ENCODE measurements around the gene SLC10A3. TPM values are rescaled to one million over a fixed set of nuclear protein-coding genes. Genes with fewer than 3 reads are reported as not detected.

The SLC10A3 gene
- total RNA-seq, 1 experiment from 2014 or later, result 24.0 TPM

GRCh38 chrX:154486396-154487207 is 3.8 kb downstream of the SLC10A3 start, which contains the start of gene UBL4A:
TSS of gene UBL4A (minus strand) at chrX:154486615. CDS start at chrX:154486584, 31 bp downstream.
- no peak for DNase-seq (ENCODE audit: low spot score)
- in situ Hi-C loops (cut with HindIII; ENCODE audit: low sequenced_read_pairs), result no loop called here

- in situ Hi-C loops (cut with HindIII; ENCODE audit: low sequenced_read_pairs), result no loop called here
- no peak for DNase-seq (ENCODE audit: low spot score)
These were observed 4.4 kb downstream of the SLC10A3 start for GRCh38 chrX:154486052-154486395.

GRCh38 chrX:154485150-154486051 is 5.0 kb downstream of the SLC10A3 start:
- in situ Hi-C loops (cut with HindIII; ENCODE audit: low sequenced_read_pairs), result no loop called here
- DNase-seq (ENCODE audit: low spot score), result no peak

- no peak for DNase-seq (ENCODE audit: low spot score)
These were observed 5.9 kb downstream of the SLC10A3 start for GRCh38 chrX:154484255-154485149.

GRCh38 chrX:154483325-154483724 is 7.1 kb downstream of the SLC10A3 start:
- no peak for DNase-seq (ENCODE audit: low spot score)

More at GRCh38 chrX:154484255-154485149, 5.9 kb downstream of the SLC10A3 start:
- in situ Hi-C loops (cut with HindIII; ENCODE audit: low sequenced_read_pairs), result no loop called here

GRCh38 chrX:154482786-154483185 is 7.6 kb downstream of the SLC10A3 start:
- DNase-seq (ENCODE audit: low spot score), result no peak
- in situ Hi-C loops (cut with HindIII; ENCODE audit: low sequenced_read_pairs), result no loop called here

More at GRCh38 chrX:154483325-154483724, 7.1 kb downstream of the SLC10A3 start:
- in situ Hi-C loops (cut with HindIII; ENCODE audit: low sequenced_read_pairs), result no loop called here

- no peak for DNase-seq (ENCODE audit: low spot score)
- in situ Hi-C loops (cut with HindIII; ENCODE audit: low sequenced_read_pairs), result no loop called here
These were observed 8.4 kb downstream of the SLC10A3 start for GRCh38 chrX:154481911-154482601.

GRCh38 chrX:154481195-154481594 is 9.2 kb downstream of the SLC10A3 start:
- DNase-seq (ENCODE audit: low spot score), result no peak
- in situ Hi-C loops (cut with HindIII; ENCODE audit: low sequenced_read_pairs), result no loop called here

- in situ Hi-C loops (cut with HindIII; ENCODE audit: low sequenced_read_pairs), result no loop called here
- peak; percentile 88 for DNase-seq (ENCODE audit: low spot score)
These were observed 11.5 kb downstream of the SLC10A3 start, which contains the start of gene LAGE3 for GRCh38 chrX:154478728-154479622. TSS of gene LAGE3 (minus strand) at chrX:154479281. CDS start at chrX:154478915, 366 bp downstream.

GRCh38 chrX:154477891-154478477 is 12.4 kb downstream of the SLC10A3 start:
- no peak for DNase-seq (ENCODE audit: low spot score)

GRCh38 chrX:154476821-154477220 is 13.6 kb downstream of the SLC10A3 start:
- no peak for DNase-seq (ENCODE audit: low spot score)
- in situ Hi-C loops (cut with HindIII; ENCODE audit: low sequenced_read_pairs), result no loop called here

More at GRCh38 chrX:154477891-154478477, 12.4 kb downstream of the SLC10A3 start:
- in situ Hi-C loops (cut with HindIII; ENCODE audit: low sequenced_read_pairs), result no loop called here

GRCh38 chrX:154473683-154474082 is 16.7 kb downstream of the SLC10A3 start:
- DNase-seq (ENCODE audit: low spot score), result no peak
- in situ Hi-C loops (cut with HindIII; ENCODE audit: low sequenced_read_pairs), result no loop called here

- in situ Hi-C loops (cut with HindIII; ENCODE audit: low sequenced_read_pairs), result no loop called here
- no peak for DNase-seq (ENCODE audit: low spot score)
These were observed 17.5 kb downstream of the SLC10A3 start for GRCh38 chrX:154472685-154473632.

GRCh38 chrX:154471839-154472684 is 18.4 kb downstream of the SLC10A3 start:
- in situ Hi-C loops (cut with HindIII; ENCODE audit: low sequenced_read_pairs), result no loop called here
- DNase-seq (ENCODE audit: low spot score), result no peak

GRCh38 chrX:154470914-154471568 is 19.4 kb downstream of the SLC10A3 start:
- DNase-seq (ENCODE audit: low spot score), result no peak
- in situ Hi-C loops (cut with HindIII; ENCODE audit: low sequenced_read_pairs), result no loop called here
